Measurements from ENCODE around the gene GNAT1.
A peak's percentile ranks its signal among the peaks of the same experiment; 100 is the strongest.

The GNAT1 gene

DNA sequence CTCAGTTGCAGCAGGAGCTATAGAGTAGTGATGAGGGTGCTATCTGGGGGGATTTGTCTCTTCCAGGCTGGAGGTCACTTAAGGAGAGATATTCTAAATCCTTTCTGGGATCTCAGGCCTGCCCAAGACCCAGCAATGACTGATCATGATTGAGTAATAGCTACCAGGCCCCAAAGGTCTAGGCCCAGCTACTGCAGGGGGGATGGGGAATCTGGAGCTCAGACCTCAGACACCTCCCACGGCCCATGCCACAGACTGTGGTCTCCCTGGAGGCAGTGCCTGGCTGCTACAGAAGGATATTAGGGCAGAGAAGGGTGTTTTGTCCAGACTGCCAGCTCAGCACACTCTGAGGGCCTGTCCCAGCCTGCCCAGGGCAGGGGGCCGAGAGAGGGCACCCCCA, 20.5 kb downstream of the GNAT1 start:
- TF ChIP-seq ZFX (IDR thresholded peaks at IDR 0.05; ENCODE audit: borderline replicate concordance): no peak
- TF ChIP-seq, protein P1, sequence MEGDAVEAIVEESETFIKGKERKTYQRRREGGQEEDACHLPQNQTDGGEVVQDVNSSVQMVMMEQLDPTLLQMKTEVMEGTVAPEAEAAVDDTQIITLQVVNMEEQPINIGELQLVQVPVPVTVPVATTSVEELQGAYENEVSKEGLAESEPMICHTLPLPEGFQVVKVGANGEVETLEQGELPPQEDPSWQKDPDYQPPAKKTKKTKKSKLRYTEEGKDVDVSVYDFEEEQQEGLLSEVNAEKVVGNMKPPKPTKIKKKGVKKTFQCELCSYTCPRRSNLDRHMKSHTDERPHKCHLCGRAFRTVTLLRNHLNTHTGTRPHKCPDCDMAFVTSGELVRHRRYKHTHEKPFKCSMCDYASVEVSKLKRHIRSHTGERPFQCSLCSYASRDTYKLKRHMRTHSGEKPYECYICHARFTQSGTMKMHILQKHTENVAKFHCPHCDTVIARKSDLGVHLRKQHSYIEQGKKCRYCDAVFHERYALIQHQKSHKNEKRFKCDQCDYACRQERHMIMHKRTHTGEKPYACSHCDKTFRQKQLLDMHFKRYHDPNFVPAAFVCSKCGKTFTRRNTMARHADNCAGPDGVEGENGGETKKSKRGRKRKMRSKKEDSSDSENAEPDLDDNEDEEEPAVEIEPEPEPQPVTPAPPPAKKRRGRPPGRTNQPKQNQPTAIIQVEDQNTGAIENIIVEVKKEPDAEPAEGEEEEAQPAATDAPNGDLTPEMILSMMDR (IDR thresholded peaks at IDR 0.05): no peak
- no peak overlapping the region for H3K27ac ChIP-seq

DNA sequence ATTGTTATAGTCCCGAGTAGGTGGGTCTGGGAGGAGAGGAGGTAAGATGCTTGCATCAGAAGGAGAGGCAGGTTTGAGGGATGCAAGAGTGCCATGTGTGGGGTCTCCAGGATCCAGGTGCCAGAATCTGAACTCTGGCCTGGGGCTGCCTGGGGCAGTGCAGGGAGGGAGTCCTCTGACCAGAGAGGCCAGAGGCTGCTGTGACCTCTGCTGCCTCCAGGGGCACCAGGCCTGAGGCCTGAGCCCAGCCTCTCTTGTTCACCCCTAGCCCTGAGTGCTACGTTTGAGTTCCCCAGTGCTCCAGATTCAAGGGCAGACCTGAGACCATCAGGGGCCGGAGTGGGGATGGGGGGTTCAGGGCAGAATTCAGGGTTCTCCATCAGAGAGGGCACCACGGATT, 21.1 kb downstream of the GNAT1 start:
- no peak for TF ChIP-seq ZFX (IDR thresholded peaks at IDR 0.05; ENCODE audit: borderline replicate concordance)
- TF ChIP-seq, protein P1 (IDR thresholded peaks at IDR 0.05): 0 out of 2 replicates have a peak, but pooled peaks have one; percentile 5
- no peak overlapping the region for H3K27ac ChIP-seq

DNA sequence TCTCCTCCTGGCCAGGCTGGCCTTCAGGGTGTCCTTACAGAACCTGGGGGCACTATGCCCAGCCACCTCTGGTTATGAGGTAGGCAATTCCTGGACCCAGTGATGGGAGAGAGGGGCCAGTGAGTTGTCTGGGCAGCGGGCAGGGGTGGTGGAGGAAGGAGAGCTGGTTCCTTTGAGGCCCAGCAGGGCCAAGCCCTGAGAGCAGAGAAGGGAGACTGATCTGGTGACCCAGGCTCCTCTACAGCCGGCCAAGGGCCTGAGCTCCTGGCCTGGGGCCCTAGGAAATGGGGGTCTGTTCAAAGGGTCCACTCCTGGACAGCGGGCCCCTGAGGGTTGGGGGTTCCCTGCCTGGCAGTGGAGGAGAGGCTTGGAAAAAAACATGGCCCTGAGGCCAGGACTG, 21.6 kb downstream of the GNAT1 start:
- TF ChIP-seq, protein P1 (IDR thresholded peaks at IDR 0.05): no peak
- TF ChIP-seq ZFX (IDR thresholded peaks at IDR 0.05; ENCODE audit: borderline replicate concordance): no peak
- no peak overlapping the region for H3K27ac ChIP-seq

DNA sequence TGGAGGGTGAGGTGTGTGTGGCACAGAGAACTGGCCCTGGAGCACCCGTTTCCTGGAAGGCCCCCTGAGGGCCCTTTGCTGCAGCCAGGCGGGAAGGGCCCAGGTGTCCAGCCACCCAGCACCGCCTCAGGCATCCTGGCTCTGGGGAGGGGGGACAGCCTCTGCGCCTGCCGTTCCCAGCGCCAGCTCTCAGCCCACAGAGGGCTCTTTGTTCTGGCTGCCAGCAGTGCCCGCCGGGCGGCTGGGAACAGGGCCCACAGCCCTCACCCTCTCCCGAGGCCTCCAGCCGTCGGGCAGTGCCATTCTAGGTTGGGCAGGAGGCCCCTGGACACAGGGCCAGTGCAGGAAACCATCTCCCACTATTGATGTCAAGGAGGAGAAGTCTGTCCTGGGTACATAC, 22.0 kb downstream of the GNAT1 start:
- no peak overlapping the region for H3K27ac ChIP-seq
- TF ChIP-seq, protein P1 (IDR thresholded peaks at IDR 0.05): no peak

DNA sequence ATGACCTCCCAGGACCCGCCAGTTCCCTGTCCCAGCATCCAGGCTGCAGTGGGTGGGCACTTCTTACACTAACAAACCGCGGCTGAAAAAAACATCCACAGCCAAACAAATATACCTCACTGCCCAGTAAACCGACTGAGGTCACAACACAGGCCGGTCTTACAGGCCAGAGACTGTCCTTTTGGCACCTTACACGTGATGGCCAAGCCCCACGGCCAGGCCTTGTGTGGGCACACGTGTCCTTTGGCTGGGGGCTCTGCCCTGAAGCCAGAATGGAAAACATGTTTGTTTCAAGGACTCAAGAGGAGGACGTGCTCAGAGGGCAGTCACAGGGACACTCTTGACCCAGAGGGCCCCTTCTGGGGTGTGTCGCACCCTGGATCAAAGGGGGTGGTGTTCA, 23.4 kb downstream of the GNAT1 start:
- TF ChIP-seq, protein P1 (IDR thresholded peaks at IDR 0.05): no peak
- TF ChIP-seq ZFX (IDR thresholded peaks at IDR 0.05; ENCODE audit: borderline replicate concordance): no peak
- H3K27ac ChIP-seq: no peak overlapping the region

DNA sequence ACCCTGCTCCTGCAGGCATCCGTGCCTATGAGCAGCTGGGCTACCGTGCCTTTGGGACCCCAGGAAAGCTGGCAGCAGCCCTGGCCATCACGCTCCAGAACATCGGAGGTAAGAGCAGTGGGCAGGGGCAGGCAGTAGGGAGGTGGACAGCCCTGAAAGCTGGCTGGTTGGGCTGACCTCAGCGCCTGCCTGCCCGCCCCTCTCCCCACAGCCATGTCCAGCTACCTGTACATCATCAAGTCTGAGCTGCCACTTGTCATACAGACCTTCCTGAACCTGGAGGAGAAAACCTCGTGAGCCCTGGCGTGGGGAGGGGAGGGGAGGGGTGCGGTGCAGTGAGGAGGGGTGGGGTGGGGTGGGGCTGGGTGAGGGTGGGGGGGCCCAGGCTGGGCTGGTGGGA, 24.1 kb downstream of the GNAT1 start:
- no peak overlapping the region for H3K27ac ChIP-seq

DNA sequence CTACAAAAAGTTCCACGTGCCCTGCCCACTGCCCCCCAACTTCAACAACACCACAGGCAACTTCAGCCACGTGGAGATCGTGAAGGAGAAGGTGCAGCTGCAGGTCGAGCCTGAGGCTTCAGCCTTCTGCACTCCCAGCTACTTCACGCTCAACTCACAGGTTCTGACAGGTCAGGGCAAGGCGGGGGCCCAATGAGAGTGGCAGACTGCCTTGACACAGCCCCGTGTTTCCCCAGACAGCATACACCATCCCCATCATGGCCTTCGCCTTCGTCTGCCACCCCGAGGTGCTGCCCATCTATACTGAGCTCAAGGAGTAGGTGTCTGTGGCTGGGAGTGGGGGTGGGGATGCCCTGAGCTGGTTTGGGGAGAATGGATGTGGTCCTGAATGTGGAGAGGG, 26.3 kb downstream of the GNAT1 start:
- no peak overlapping the region for H3K27ac ChIP-seq
- TF ChIP-seq, protein P1 (IDR thresholded peaks at IDR 0.05): no peak
- no peak for TF ChIP-seq ZFX (IDR thresholded peaks at IDR 0.05; ENCODE audit: borderline replicate concordance)

More for the DNA sequence above, 24.1 kb downstream of the GNAT1 start:
- TF ChIP-seq ZFX (IDR thresholded peaks at IDR 0.05; ENCODE audit: borderline replicate concordance): no peak
- TF ChIP-seq, protein P1 (IDR thresholded peaks at IDR 0.05): no peak

All from 22Rv1 (cell line).